ENCODE measurements around the gene MELTF. TPM values are rescaled to one million over a fixed set of nuclear protein-coding genes. Genes with fewer than 3 reads are reported as not detected.
A peak's percentile ranks its signal among the peaks of the same experiment; 100 is the strongest.

MELTF gene
- polyA plus RNA-seq, 4 donors = 6.5 to 480 (median 8.4) TPM

GRCh38 chr3:197024881-197025735, 4.5 kb downstream of the MELTF start:
- peaks cover 2 to 20% (median 3%) of the 10 kb centered on the region in 3 donors for H3K4me1 ChIP-seq (ENCODE audit: control insufficient read depth in 3 of 3, insufficient read depth in 2 of 3, low read depth in 1 of 3, low read length in 2 of 3)
- H3K4me3 ChIP-seq (ENCODE audit: low read depth in 1 of 3, low read length in 3 of 3) = no peak overlapping the region
- FAIRE-seq (no peak), DNase-seq (no peak)
- WGBS, 3 donors = 86 to 90% (median 88%) methylated on average over 28 of the region's 28 CpGs
- no peaks in the 10 kb centered on the region for H3K9me3 ChIP-seq (ENCODE audit: control insufficient read depth in 2 of 2, insufficient read depth in 1 of 2, low read depth in 1 of 2, low read length in 1 of 2)
- H3K27me3 ChIP-seq (ENCODE audit: control insufficient read depth in 3 of 3, insufficient read depth in 3 of 3, low read length in 3 of 3) = no peaks in the 10 kb centered on the region
- H3K36me3 ChIP-seq (ENCODE audit: control insufficient read depth in 3 of 3, insufficient read depth in 2 of 3, low read depth in 1 of 3, low read length in 3 of 3) = peaks cover 0 to 72% (median 0%) of the 10 kb centered on the region in 3 donors
- H3K27ac ChIP-seq (ENCODE audit: low read depth in 1 of 3, low read length in 2 of 3) = no peak overlapping the region

DNA sequence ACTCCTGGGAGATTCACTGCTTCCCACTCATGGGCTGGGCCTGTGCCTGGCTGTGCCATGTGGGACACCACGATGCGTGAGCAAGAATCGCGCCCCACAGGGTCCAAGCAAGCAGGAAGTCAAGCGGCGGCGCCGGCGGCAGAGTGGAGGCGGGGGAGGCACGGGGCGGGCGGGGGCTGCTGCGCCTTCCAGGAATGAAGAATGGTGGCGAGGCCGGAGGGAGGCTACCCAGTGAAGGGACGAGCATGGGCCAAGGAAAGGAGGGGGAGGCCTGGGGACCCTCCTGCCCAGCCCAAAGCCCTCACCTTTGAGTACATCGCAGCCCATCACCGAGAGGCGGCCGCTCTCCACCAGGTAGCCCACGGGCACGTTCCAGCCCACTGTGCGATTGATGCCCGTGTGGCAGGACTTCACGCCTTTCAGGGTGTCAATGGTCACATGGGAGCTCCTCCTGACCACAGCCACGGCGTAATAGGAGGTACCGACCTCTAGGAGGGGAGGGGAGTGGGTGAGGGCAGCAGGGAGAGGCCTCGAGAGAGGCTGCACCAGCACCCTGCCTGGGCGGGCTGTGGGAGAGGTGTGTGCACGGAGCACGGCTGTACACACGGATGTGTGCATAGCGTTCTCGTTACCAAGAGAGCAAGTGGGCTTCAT, 5.5 kb downstream of the MELTF start:
- Histone ChIP-seq H3K9me3 (ENCODE audit: control insufficient read depth in 2 of 2, insufficient read depth in 1 of 2, low read depth in 1 of 2, low read length in 1 of 2) (no peaks in the 10 kb centered on the region), H3K27me3 (ENCODE audit: control insufficient read depth in 3 of 3, insufficient read depth in 3 of 3, low read length in 3 of 3) (no peaks in the 10 kb centered on the region), H3K4me3 (ENCODE audit: low read depth in 1 of 3, low read length in 3 of 3) (no peak overlapping the region), H3K36me3 (ENCODE audit: control insufficient read depth in 3 of 3, insufficient read depth in 2 of 3, low read depth in 1 of 3, low read length in 3 of 3) (peaks cover 0 to 79% (median 0%) of the 10 kb centered on the region in 3 donors), H3K4me1 (ENCODE audit: control insufficient read depth in 3 of 3, insufficient read depth in 2 of 3, low read depth in 1 of 3, low read length in 2 of 3) (peaks cover under 1 to 17% (median 2%) of the 10 kb centered on the region in 3 donors), H3K27ac (ENCODE audit: low read depth in 1 of 3, low read length in 2 of 3) (no peak overlapping the region)
- DNase-seq (peak in 1 of 2 donors; percentile 30), FAIRE-seq (no peak)
- WGBS, 3 donors = 74 to 87% (median 79%) methylated on average over 27 to 36 of the region's 36 CpGs

- Histone ChIP-seq H3K27ac (ENCODE audit: low read depth in 1 of 3, low read length in 2 of 3) (no peak overlapping the region), H3K36me3 (ENCODE audit: control insufficient read depth in 3 of 3, insufficient read depth in 2 of 3, low read depth in 1 of 3, low read length in 3 of 3) (peaks cover 0 to 76% (median 0%) of the 10 kb centered on the region in 3 donors), H3K27me3 (ENCODE audit: control insufficient read depth in 3 of 3, insufficient read depth in 3 of 3, low read length in 3 of 3) (no peaks in the 10 kb centered on the region), H3K4me3 (ENCODE audit: low read depth in 1 of 3, low read length in 3 of 3) (no peak overlapping the region), H3K9me3 (ENCODE audit: control insufficient read depth in 2 of 2, insufficient read depth in 1 of 2, low read depth in 1 of 2, low read length in 1 of 2) (no peaks in the 10 kb centered on the region), H3K4me1 (ENCODE audit: control insufficient read depth in 3 of 3, insufficient read depth in 2 of 3, low read depth in 1 of 3, low read length in 2 of 3) (peaks cover 0 to 16% (median 2%) of the 10 kb centered on the region in 3 donors)
- FAIRE-seq = no peak
- peak in 1 of 2 donors; percentile 24 for DNase-seq
- 51 to 74% (median 62%) methylated on average over 27 of the region's 27 CpGs for WGBS, 3 donors
Observed at GRCh38 chr3:197023241-197023997, 6.2 kb downstream of the MELTF start.

- peaks cover 0 to 71% (median 0%) of the 10 kb centered on the region in 3 donors for H3K36me3 ChIP-seq (ENCODE audit: control insufficient read depth in 3 of 3, insufficient read depth in 2 of 3, low read depth in 1 of 3, low read length in 3 of 3)
- peak in 1 of 2 donors; percentile 20 for DNase-seq
- H3K4me1 ChIP-seq (ENCODE audit: control insufficient read depth in 3 of 3, insufficient read depth in 2 of 3, low read depth in 1 of 3, low read length in 2 of 3) = peaks cover 0 to 13% (median 2%) of the 10 kb centered on the region in 3 donors
- H3K9me3 ChIP-seq (ENCODE audit: control insufficient read depth in 2 of 2, insufficient read depth in 1 of 2, low read depth in 1 of 2, low read length in 1 of 2) = no peaks in the 10 kb centered on the region
- H3K4me3 ChIP-seq (ENCODE audit: low read depth in 1 of 3, low read length in 3 of 3) = no peak overlapping the region
- no peak overlapping the region for H3K27ac ChIP-seq (ENCODE audit: low read depth in 1 of 3, low read length in 2 of 3)
- no peaks in the 10 kb centered on the region for H3K27me3 ChIP-seq (ENCODE audit: control insufficient read depth in 3 of 3, insufficient read depth in 3 of 3, low read length in 3 of 3)
- 34 to 44% (median 35%) methylated on average over 22 of the region's 22 CpGs for WGBS, 3 donors
- FAIRE-seq = no peak
Observed at GRCh38 chr3:197022405-197023231, 7.0 kb downstream of the MELTF start.

DNA sequence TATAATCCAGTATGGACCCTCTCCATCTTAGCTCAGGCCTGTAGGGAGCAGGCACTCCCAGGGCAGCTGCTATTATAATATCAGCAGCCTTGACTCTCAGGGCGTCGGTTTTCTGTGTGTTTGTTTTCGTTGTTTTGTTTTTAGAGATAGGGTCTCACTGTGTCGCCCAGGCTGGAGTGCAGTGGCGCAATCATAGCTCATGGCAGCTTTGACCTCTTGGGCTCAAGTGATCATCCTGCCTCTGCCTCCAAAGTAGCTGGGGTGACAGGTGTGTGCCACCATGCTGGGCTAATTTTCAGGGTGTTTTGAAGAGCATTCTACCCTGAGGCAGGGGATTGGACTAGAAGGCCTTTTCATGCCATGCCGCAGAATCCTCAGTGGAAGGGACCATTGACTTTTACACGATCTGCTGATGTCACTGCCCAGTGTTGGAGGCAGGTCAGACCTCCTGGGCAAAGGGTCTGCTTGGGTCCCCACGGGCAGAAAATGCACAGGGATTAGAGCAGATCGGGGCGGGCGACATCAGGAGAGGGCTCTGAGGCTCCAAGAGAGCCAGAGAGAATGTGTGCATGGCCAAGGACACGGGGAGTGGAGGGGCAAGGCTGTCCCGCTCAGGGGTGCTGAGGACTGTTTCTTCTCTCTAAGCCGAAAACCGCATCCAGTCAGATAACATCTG, 7.8 kb downstream of the MELTF start:
- Histone ChIP-seq H3K4me3 (ENCODE audit: low read depth in 1 of 3, low read length in 3 of 3) (no peak overlapping the region), H3K36me3 (ENCODE audit: control insufficient read depth in 3 of 3, insufficient read depth in 2 of 3, low read depth in 1 of 3, low read length in 3 of 3) (peaks cover 0 to 67% (median 0%) of the 10 kb centered on the region in 3 donors), H3K27me3 (ENCODE audit: control insufficient read depth in 3 of 3, insufficient read depth in 3 of 3, low read length in 3 of 3) (no peaks in the 10 kb centered on the region), H3K9me3 (ENCODE audit: control insufficient read depth in 2 of 2, insufficient read depth in 1 of 2, low read depth in 1 of 2, low read length in 1 of 2) (no peaks in the 10 kb centered on the region), H3K4me1 (ENCODE audit: control insufficient read depth in 3 of 3, insufficient read depth in 2 of 3, low read depth in 1 of 3, low read length in 2 of 3) (peaks cover 0 to 13% (median 2%) of the 10 kb centered on the region in 3 donors), H3K27ac (ENCODE audit: low read depth in 1 of 3, low read length in 2 of 3) (no peak overlapping the region)
- WGBS, 3 donors = 73 to 87% (median 83%) methylated on average over 15 of the region's 15 CpGs
- FAIRE-seq = no peak
- no peak for DNase-seq

DNA sequence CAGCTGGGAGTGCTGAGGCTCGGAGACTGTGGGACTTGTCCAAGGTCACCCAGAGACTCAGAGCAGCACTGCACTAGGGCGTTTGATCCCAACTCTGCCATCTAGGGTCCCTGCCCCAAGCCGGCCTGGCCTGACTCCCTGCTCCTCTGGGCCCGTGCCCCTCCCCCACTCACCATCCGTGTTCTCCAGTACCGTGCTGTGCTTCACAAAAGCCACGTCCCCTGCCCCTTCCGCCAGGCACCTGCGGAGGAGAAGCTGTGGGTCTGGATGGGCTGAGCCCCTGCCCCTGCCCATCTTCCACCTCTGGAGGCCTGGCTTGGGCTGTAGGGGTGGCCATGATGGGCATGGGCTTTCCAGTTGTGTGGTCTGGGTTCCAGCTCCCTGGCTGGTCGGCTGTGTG, 8.4 kb downstream of the MELTF start:
- H3K27me3 ChIP-seq (ENCODE audit: control insufficient read depth in 3 of 3, insufficient read depth in 3 of 3, low read length in 3 of 3) = no peaks in the 10 kb centered on the region
- H3K36me3 ChIP-seq (ENCODE audit: control insufficient read depth in 3 of 3, insufficient read depth in 2 of 3, low read depth in 1 of 3, low read length in 3 of 3) = peaks cover 0 to 67% (median 0%) of the 10 kb centered on the region in 3 donors
- H3K9me3 ChIP-seq (ENCODE audit: control insufficient read depth in 2 of 2, insufficient read depth in 1 of 2, low read depth in 1 of 2, low read length in 1 of 2) = no peaks in the 10 kb centered on the region
- H3K27ac ChIP-seq (ENCODE audit: low read depth in 1 of 3, low read length in 2 of 3) = no peak overlapping the region
- no peak for FAIRE-seq
- 73 to 76% (median 75%) methylated on average over 7 to 10 of the region's 10 CpGs for whole genome bisulfite sequencing, 3 donors
- DNase-seq = no peak
- H3K4me3 ChIP-seq (ENCODE audit: low read depth in 1 of 3, low read length in 3 of 3) = no peak overlapping the region
- peaks cover 0 to 13% (median 2%) of the 10 kb centered on the region in 3 donors for H3K4me1 ChIP-seq (ENCODE audit: control insufficient read depth in 3 of 3, insufficient read depth in 2 of 3, low read depth in 1 of 3, low read length in 2 of 3)

GRCh38 chr3:197019535-197019934, 10.1 kb downstream of the MELTF start:
- H3K4me1 ChIP-seq (ENCODE audit: control insufficient read depth in 3 of 3, insufficient read depth in 2 of 3, low read depth in 1 of 3, low read length in 2 of 3) = peaks cover 0 to 13% (median 2%) of the 10 kb centered on the region in 3 donors
- H3K27ac ChIP-seq (ENCODE audit: low read depth in 1 of 3, low read length in 2 of 3) = no peak overlapping the region
- 82 to 84% (median 84%) methylated on average over 13 of the region's 13 CpGs for WGBS, 3 donors
- peaks cover 0 to 66% (median 0%) of the 10 kb centered on the region in 3 donors for H3K36me3 ChIP-seq (ENCODE audit: control insufficient read depth in 3 of 3, insufficient read depth in 2 of 3, low read depth in 1 of 3, low read length in 3 of 3)
- DNase-seq (no peak), FAIRE-seq (no peak)
- no peak overlapping the region for H3K4me3 ChIP-seq (ENCODE audit: low read depth in 1 of 3, low read length in 3 of 3)
- no peaks in the 10 kb centered on the region for H3K27me3 ChIP-seq (ENCODE audit: control insufficient read depth in 3 of 3, insufficient read depth in 3 of 3, low read length in 3 of 3)
- no peaks in the 10 kb centered on the region for H3K9me3 ChIP-seq (ENCODE audit: control insufficient read depth in 2 of 2, insufficient read depth in 1 of 2, low read depth in 1 of 2, low read length in 1 of 2)

Data from small intestine (tissue), 7 donors.